Measurements from ENCODE around the gene OPCML. TPM values are rescaled to one million over a fixed set of nuclear protein-coding genes. Genes with fewer than 3 reads are reported as not detected.

OPCML gene
- total RNA-seq, 5 donors from 2014 or later (not counting 1 experiment from before 2014, with no cell fraction given), result not detected

DNA sequence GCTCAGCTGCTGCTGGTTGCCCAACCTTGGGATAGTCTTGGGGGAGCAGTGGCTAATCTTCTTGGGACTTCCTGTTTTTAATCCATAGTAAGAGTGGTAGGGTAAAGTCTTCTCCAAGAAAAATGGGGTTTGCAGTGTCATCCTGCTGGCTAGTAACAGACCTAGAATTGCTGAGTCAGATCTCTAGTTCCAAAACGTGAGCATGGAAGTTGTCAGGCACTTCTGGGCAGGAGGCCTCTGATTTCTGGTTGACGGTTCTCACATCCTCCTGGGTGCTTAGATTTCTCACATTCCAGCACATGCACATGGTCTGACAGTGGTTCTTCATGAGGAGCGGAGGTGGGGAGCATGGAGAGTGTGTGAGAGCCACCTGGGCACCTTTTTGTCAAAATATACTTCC lies 410.0 kb downstream of the OPCML start:
- DNase-seq (no peak), ATAC-seq (replicated peaks in 1 of 4) (no peak)
- H3K4me3 Mint-ChIP-seq, result no peak overlapping the region
- H3K27ac Mint-ChIP-seq, result no peak overlapping the region
- H3K27ac ChIP-seq (ENCODE audit: low read length), result no peak overlapping the region
- H3K4me1 ChIP-seq (ENCODE audit: control insufficient read depth in 1 of 2, extremely low read depth in 1 of 2, insufficient read depth in 2 of 2, low read length in 2 of 2), result no peaks in the 10 kb centered on the region
- no peaks in the 10 kb centered on the region for H3K9me3 ChIP-seq
- H3K4me3 ChIP-seq (ENCODE audit: control insufficient read depth in 1 of 2, extremely low read depth in 1 of 2, low read length in 1 of 2), result no peak overlapping the region
- no peaks in the 10 kb centered on the region for H3K36me3 Mint-ChIP-seq
- POLR2A ChIA-PET, result no interaction called here
- peaks cover 0 to 4% (median 0%) of the 10 kb centered on the region in 3 donors for H3K9me3 Mint-ChIP-seq
- CTCF ChIA-PET, result no interaction called here
- peaks cover 0 to 11% of the 10 kb centered on the region in 2 donors for H3K27me3 Mint-ChIP-seq
- no peaks in the 10 kb centered on the region for H3K4me1 Mint-ChIP-seq
- H3K36me3 ChIP-seq (ENCODE audit: control insufficient read depth in 2 of 2, extremely low read depth in 1 of 2, insufficient read depth in 1 of 2, low read length in 1 of 2), result no peaks in the 10 kb centered on the region
- 0% methylated on average over 1 of the region's 3 CpGs for WGBS (ENCODE audit: insufficient coverage)
- H3K27me3 ChIP-seq (replicated peaks in 1 of 2; ENCODE audit: control insufficient read depth in 2 of 2, extremely low read depth in 1 of 2, insufficient read depth in 2 of 2, low read length in 1 of 2), result peaks cover 0 to 8% of the 10 kb centered on the region in 2 experiments

DNA sequence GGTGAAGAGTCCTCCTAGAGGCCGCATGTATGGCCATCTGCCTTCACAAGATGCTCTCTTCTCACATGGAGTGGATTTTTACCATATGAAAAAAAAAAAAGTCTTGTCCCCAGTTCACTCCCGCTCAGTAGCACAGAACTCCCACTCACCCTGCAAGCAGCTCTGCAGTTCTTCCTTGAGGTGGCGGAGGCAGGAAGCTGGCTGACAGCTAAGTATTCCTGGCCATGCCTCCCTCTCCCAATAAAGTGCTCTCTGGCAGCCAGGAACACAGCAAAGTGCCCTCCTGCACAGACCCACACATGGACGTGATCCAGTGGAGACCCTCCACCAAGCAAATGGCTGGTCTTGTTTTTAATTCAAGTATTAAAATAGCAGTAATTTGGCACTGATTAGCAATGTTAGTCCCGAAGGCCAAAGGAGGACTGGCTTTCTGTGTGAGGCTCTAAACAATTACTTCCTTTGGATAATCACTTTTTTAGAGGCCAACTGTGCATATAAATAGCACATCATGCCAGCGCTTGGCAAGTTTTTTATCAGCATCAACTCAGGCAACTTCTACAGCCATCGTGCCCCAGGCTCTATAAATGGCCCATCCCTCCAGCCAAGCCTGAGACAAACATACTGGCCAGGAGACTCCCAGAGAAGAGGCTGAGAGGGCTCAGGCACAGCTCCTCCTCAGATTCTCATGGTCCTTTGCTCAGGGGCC lies 413.6 kb downstream of the OPCML start:
- DNase-seq (no peak), ATAC-seq (replicated peaks in 1 of 4) (no peak)
- ChIA-PET POLR2A (no interaction called here), CTCF (no interaction called here)
- Histone ChIP-seq H3K4me3 (ENCODE audit: control insufficient read depth in 1 of 2, extremely low read depth in 1 of 2, low read length in 1 of 2) (no peak overlapping the region), H3K9me3 (no peaks in the 10 kb centered on the region), H3K27me3 (replicated peaks in 1 of 2; ENCODE audit: control insufficient read depth in 2 of 2, extremely low read depth in 1 of 2, insufficient read depth in 2 of 2, low read length in 1 of 2) (peaks cover 0 to 3% of the 10 kb centered on the region in 2 experiments), H3K27ac (ENCODE audit: low read length) (no peak overlapping the region), H3K4me1 (ENCODE audit: control insufficient read depth in 1 of 2, extremely low read depth in 1 of 2, insufficient read depth in 2 of 2, low read length in 2 of 2) (no peaks in the 10 kb centered on the region), H3K36me3 (ENCODE audit: control insufficient read depth in 2 of 2, extremely low read depth in 1 of 2, insufficient read depth in 1 of 2, low read length in 1 of 2) (no peaks in the 10 kb centered on the region)
- 80% methylated on average over 5 of the region's 7 CpGs for WGBS (ENCODE audit: insufficient coverage)
- H3K9me3 Mint-ChIP-seq, result peaks cover 0 to 4% (median 0%) of the 10 kb centered on the region in 3 donors
- no peak overlapping the region for H3K4me3 Mint-ChIP-seq
- peaks cover 0 to 7% of the 10 kb centered on the region in 2 donors for H3K27me3 Mint-ChIP-seq
- no peaks in the 10 kb centered on the region for H3K4me1 Mint-ChIP-seq
- H3K27ac Mint-ChIP-seq, result no peak overlapping the region
- no peaks in the 10 kb centered on the region for H3K36me3 Mint-ChIP-seq

DNA sequence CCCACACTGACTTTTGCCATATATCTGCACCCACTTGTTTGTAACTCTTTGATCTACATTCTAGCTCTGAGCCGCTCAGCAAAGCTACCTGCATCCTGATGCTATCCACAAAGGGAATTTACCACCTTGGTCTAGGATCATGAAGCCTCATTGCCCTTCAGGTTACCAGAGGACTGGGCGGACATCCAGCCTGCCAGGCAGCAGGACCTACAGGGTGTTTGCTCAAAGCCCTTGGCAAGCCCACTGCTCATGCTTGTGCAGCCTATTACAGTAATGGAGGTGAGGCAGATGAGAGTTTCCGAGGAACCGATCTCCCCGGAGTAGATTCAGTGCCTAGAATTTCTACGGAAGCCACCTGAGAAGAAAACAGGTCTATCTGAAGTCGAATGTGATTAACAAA lies 417.2 kb downstream of the OPCML start:
- POLR2A ChIA-PET, result no interaction called here
- Mint-ChIP-seq H3K27me3 (peaks cover 0 to 7% of the 10 kb centered on the region in 2 donors), H3K4me1 (no peaks in the 10 kb centered on the region), H3K4me3 (no peak overlapping the region), H3K9me3 (peaks cover 0 to 4% (median 0%) of the 10 kb centered on the region in 3 donors), H3K36me3 (no peaks in the 10 kb centered on the region), H3K27ac (no peak overlapping the region)
- H3K36me3 ChIP-seq (ENCODE audit: control insufficient read depth in 2 of 2, extremely low read depth in 1 of 2, insufficient read depth in 1 of 2, low read length in 1 of 2), result no peaks in the 10 kb centered on the region
- H3K4me1 ChIP-seq (ENCODE audit: control insufficient read depth in 1 of 2, extremely low read depth in 1 of 2, insufficient read depth in 2 of 2, low read length in 2 of 2), result no peaks in the 10 kb centered on the region
- CTCF ChIA-PET, result no interaction called here
- peaks cover 0 to 5% of the 10 kb centered on the region in 2 experiments for H3K27me3 ChIP-seq (replicated peaks in 1 of 2; ENCODE audit: control insufficient read depth in 2 of 2, extremely low read depth in 1 of 2, insufficient read depth in 2 of 2, low read length in 1 of 2)
- H3K27ac ChIP-seq (ENCODE audit: low read length), result no peak overlapping the region
- no peak overlapping the region for H3K4me3 ChIP-seq (ENCODE audit: control insufficient read depth in 1 of 2, extremely low read depth in 1 of 2, low read length in 1 of 2)
- ATAC-seq (replicated peaks in 1 of 4), result no peak
- DNase-seq, result no peak
- no peaks in the 10 kb centered on the region for H3K9me3 ChIP-seq
- 83% methylated on average over 6 of the region's 7 CpGs for WGBS (ENCODE audit: insufficient coverage)

DNA sequence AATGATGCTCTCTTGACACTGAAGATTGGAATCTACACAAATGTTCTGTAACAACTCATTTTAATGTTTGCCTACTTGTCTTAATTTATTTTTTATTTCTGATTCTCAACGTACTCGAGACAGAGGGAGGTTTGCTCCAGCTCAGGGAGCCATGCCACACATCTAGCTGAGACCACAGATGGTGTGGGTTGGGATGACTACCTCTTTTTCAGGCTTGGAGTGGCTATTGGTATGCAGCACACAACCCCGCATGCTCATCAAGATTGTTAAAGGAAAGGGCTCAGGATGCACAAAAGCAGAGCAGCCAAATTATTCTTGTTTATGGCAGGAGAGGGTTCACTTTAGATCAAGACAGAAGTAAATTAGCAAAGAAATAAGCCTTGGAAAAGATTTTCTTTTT lies 424.5 kb downstream of the OPCML start:
- Mint-ChIP-seq H3K36me3 (no peaks in the 10 kb centered on the region), H3K9me3 (peaks cover 0 to 16% (median 0%) of the 10 kb centered on the region in 3 donors), H3K27ac (no peak overlapping the region), H3K4me1 (no peaks in the 10 kb centered on the region), H3K4me3 (no peak overlapping the region), H3K27me3 (no peaks in the 10 kb centered on the region)
- H3K4me3 ChIP-seq (ENCODE audit: control insufficient read depth in 1 of 2, extremely low read depth in 1 of 2, low read length in 1 of 2), result no peak overlapping the region
- H3K36me3 ChIP-seq (ENCODE audit: control insufficient read depth in 2 of 2, extremely low read depth in 1 of 2, insufficient read depth in 1 of 2, low read length in 1 of 2), result no peaks in the 10 kb centered on the region
- H3K27ac ChIP-seq (ENCODE audit: low read length), result no peak overlapping the region
- ChIA-PET CTCF (no interaction called here), POLR2A (no interaction called here)
- DNase-seq (no peak), ATAC-seq (replicated peaks in 1 of 4) (no peak)
- no peaks in the 10 kb centered on the region for H3K9me3 ChIP-seq
- H3K4me1 ChIP-seq (ENCODE audit: control insufficient read depth in 1 of 2, extremely low read depth in 1 of 2, insufficient read depth in 2 of 2, low read length in 2 of 2), result no peaks in the 10 kb centered on the region
- peaks cover 0 to 5% of the 10 kb centered on the region in 2 experiments for H3K27me3 ChIP-seq (replicated peaks in 1 of 2; ENCODE audit: control insufficient read depth in 2 of 2, extremely low read depth in 1 of 2, insufficient read depth in 2 of 2, low read length in 1 of 2)
- WGBS (ENCODE audit: insufficient coverage), result 64% methylated on average over 3 of the region's 3 CpGs

DNA sequence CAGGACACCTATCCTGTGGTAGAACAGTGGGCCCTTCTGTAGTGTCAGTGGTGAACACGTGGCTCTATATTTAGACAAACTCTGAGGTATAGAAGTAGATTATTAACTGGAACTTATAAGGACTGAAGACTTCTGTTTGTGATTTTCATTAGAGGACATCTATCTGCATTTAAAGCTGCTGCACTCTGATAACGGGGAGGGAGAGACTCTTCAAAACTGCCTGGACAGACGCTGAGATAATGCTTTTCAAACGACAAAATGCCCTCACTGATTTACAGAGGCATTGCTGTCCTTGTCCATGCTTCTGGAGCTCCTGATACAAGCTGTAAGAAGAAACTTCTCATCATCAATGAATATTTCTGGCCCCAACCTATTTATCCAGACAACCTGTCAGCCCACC lies 425.2 kb downstream of the OPCML start:
- Histone ChIP-seq H3K27me3 (replicated peaks in 1 of 2; ENCODE audit: control insufficient read depth in 2 of 2, extremely low read depth in 1 of 2, insufficient read depth in 2 of 2, low read length in 1 of 2) (no peaks in the 10 kb centered on the region), H3K4me3 (ENCODE audit: control insufficient read depth in 1 of 2, extremely low read depth in 1 of 2, low read length in 1 of 2) (no peak overlapping the region), H3K9me3 (no peaks in the 10 kb centered on the region), H3K36me3 (ENCODE audit: control insufficient read depth in 2 of 2, extremely low read depth in 1 of 2, insufficient read depth in 1 of 2, low read length in 1 of 2) (no peaks in the 10 kb centered on the region), H3K27ac (ENCODE audit: low read length) (no peak overlapping the region), H3K4me1 (ENCODE audit: control insufficient read depth in 1 of 2, extremely low read depth in 1 of 2, insufficient read depth in 2 of 2, low read length in 2 of 2) (no peaks in the 10 kb centered on the region)
- H3K36me3 Mint-ChIP-seq, result no peaks in the 10 kb centered on the region
- WGBS (ENCODE audit: insufficient coverage), result 83% methylated on average over 4 of the region's 4 CpGs
- ChIA-PET POLR2A (no interaction called here), CTCF (no interaction called here)
- peaks cover 0 to under 1% of the 10 kb centered on the region in 2 donors for H3K27me3 Mint-ChIP-seq
- DNase-seq (no peak), ATAC-seq (replicated peaks in 1 of 4) (no peak)
- H3K4me1 Mint-ChIP-seq, result no peaks in the 10 kb centered on the region
- peaks cover 0 to 16% (median 0%) of the 10 kb centered on the region in 3 donors for H3K9me3 Mint-ChIP-seq
- H3K27ac Mint-ChIP-seq, result no peak overlapping the region
- H3K4me3 Mint-ChIP-seq, result no peak overlapping the region

DNA sequence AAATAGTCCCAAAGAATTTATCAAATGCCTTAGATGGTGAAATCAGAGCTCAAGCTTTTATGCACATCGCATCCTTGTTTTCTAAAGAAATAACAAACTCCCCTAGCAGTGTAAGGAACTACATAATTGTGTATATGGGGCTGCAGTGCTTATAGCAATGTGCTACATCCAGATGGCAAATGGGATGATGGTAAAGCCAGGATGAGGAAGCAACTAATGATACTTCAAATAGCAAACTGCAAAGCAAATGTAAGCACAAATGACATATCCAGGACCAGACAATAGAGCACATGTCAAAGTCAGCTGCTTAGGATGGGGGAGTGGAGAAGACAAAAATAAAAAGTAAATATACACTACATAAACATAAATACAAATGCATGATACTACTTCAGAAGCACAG lies 425.9 kb downstream of the OPCML start:
- ChIA-PET POLR2A (no interaction called here), CTCF (no interaction called here)

More for the DNA sequence above, 425.9 kb downstream of the OPCML start:
- H3K9me3 ChIP-seq, result no peaks in the 10 kb centered on the region
- H3K27me3 ChIP-seq (replicated peaks in 1 of 2; ENCODE audit: control insufficient read depth in 2 of 2, extremely low read depth in 1 of 2, insufficient read depth in 2 of 2, low read length in 1 of 2), result no peaks in the 10 kb centered on the region
- Mint-ChIP-seq H3K4me1 (no peaks in the 10 kb centered on the region), H3K27me3 (peaks cover 0 to 3% of the 10 kb centered on the region in 2 donors), H3K36me3 (no peaks in the 10 kb centered on the region), H3K4me3 (no peak overlapping the region), H3K27ac (no peak overlapping the region), H3K9me3 (peaks cover 0 to 16% (median 0%) of the 10 kb centered on the region in 3 donors)
- no peak for DNase-seq
- no peaks in the 10 kb centered on the region for H3K36me3 ChIP-seq (ENCODE audit: control insufficient read depth in 2 of 2, extremely low read depth in 1 of 2, insufficient read depth in 1 of 2, low read length in 1 of 2)
- no peaks in the 10 kb centered on the region for H3K4me1 ChIP-seq (ENCODE audit: control insufficient read depth in 1 of 2, extremely low read depth in 1 of 2, insufficient read depth in 2 of 2, low read length in 2 of 2)
- no peak for ATAC-seq (replicated peaks in 1 of 4)
- H3K4me3 ChIP-seq (ENCODE audit: control insufficient read depth in 1 of 2, extremely low read depth in 1 of 2, low read length in 1 of 2), result no peak overlapping the region
- H3K27ac ChIP-seq (ENCODE audit: low read length), result no peak overlapping the region
- WGBS (ENCODE audit: insufficient coverage), result no CpG with 5 or more reads among the region's 1 CpG
